Stimulated activated CD8-positive, alpha-beta memory T cell treated with anti-CD3 and anti-CD28 coated beads, Interleukin-7, amount 100 ng/mL, for 48 hours (primary cell): Measurements from ENCODE around the gene CDK17.
"Not testable (repeated sequence)": the region's sequence is repeated elsewhere in the genome, so short reads cannot be mapped to it uniquely, and the experiment has no call there.

Experiments used
- DNase-seq, 2 donors: peaks; one replicate each; pipeline ENCODE4 v3.0.0-alpha.2; 2020; ENCODE audit warnings: low read depth in 1 of 2; ENCODE audit errors: extremely low read depth in 1 of 2

Gene CDK17

DNA sequence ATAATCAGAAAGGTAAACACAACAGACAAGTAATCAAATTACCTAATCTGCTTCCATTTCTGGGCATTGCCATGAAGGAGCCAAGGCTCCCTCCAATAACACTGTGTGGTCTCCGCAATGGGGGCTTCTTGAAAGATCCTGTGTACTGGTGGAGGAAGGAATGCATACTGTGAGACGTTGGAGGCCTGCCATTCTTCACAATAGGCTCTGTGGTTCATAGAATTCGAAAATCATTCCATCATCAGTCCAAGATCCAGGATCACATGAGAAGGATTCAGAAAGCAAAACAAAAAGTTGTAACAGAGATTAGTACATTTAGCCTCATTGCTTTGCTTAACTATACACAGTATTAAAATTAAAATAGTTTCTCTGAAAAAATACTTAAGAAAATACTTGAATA, 76.3 kb downstream of the CDK17 start:
- no peak for DNase-seq

DNA sequence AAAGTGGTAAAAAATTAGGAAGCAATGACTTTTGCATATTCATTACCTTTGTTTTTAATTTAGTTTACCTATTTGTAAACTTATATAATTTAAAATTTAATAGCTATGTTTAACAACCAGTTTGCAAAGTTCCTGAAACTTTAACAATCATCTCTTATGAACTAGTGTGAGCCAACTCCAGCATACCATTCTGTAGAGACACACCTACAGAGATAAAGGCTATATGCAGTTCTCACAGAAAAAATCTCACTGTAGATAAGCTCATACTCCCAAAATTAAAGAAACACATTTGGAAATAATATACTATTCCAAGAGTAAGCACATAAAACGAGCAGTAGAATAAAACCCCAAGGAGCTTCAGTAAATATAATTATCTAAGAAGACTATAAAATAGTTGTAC, 77.5 kb downstream of the CDK17 start:
- no peak for DNase-seq

DNA sequence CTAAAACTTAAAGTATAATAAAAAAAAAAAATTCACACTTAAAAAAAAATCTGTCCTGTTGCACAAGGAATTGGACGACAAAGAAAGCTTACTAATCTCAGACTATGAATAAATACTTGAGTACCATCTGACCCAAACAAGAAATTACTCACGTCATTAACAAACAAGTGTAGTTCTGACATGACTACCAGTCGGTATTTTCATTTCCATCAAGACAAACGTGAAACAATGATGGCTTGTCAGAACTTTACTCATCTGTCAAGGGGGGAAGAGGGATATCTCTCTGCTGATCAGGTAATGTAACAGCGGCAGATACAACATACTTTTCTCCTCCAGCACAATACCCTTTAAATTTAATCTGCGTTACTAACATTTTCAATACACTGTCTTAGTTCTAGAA, 78.3 kb downstream of the CDK17 start:
- DNase-seq: no peak

DNA sequence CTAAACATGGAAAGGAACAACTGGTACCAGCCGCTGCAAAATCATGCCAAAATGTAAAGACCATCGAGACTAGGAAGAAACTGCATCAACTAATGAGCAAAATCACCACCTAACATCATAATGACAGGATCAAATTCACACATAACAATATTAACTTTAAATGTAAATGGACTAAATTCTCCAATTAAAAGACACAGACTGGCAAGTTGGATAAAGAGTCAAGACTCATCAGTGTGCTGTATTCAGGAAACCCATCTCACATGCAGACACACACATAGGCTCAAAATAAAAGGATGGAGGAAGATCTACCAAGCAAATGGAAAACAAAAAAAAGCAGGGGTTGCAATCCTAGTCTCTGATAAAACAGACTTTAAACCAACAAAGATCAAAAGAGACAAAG, 82.4 kb downstream of the CDK17 start:
- not testable (repeated sequence) for DNase-seq

DNA sequence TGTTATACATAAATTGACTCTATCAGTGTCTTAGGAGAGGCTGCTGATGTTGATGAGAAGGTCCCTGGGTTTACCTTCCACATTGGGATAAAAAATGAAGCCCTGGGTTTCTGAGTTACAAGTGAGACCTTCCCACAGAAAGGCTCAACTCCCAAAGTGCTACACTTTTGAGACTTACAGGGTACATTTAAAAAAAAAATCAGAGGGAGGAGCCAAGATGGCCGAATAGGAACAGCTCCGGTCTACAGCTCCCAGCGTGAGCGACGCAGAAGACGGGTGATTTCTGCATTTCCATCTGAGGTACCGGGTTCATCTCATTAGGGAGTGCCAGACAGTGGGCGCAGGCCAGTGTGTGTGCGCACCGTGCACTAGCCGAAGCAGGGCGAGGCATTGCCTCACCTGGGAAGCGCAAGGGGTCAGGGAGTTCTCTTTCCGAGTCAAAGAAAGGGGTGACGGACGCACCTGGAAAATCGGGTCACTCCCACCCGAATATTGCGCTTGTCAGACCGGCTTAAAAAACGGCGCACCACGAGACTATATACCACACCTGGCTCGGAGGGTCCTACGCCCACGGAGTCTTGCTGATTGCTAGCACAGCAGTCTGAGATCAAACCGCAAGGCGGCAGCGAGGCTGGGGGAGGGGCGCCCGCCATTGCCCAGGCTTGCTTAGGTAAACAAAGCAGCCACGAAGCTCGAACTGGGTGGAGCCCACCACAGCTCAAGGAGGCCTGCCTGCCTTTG, 84.3 kb downstream of the CDK17 start:
- DNase-seq: not testable (repeated sequence)

DNA sequence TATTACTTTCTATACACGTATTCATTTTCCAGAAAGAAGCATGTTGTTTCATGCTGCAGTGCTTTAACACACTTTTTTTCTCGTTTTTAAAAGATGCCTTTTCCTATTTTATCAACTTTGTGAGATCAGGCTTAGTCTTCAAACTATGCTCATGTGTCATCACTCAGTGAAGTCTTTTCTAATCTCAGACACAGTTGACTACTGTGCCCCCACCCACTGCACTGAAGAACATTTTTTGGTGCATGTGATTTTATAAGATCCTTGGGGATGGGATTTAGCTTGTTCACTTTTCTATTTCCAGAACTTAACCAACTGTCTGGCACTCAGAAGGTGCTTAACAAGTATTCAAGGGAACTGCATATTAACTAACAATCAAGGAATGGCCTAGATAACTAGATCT, 85.5 kb downstream of the CDK17 start:
- DNase-seq: no peak

DNA sequence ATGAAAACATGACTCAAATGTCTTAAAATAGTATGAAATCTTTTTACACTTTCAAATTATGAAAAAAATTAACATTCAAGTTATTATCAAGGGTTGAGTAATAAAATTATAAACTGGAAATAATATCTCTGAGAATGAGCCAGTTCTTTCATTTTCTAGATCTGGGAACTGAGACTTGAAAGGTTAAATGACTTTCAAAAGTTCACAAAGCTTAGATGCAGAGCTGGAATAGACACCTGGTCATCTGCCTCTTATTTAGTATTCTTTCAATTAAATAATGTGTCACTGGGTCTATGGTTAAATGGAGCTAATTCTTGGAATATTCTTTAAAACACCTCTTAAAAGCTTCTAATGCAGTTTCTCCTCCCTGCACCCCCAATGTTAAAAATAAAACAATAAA, 86.6 kb downstream of the CDK17 start:
- DNase-seq: no peak

DNA sequence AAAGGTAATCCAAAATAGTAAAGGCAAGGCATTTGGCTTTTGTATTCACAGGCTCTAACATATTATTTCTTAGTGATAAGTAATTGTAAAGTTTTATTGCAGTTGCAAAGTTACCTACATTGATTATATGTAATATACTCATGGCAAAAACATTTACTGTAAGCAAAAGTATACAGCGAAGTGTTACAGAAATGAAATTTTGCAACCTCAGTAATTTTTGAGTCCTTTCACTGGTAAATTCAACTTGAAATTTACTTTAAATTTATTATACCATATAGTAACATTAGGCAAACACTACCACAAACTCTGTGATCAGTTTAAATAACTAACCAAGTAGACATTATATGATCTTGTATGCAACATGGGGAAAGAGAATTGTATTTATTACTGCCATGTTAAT, 89.0 kb downstream of the CDK17 start:
- no peak for DNase-seq

DNA sequence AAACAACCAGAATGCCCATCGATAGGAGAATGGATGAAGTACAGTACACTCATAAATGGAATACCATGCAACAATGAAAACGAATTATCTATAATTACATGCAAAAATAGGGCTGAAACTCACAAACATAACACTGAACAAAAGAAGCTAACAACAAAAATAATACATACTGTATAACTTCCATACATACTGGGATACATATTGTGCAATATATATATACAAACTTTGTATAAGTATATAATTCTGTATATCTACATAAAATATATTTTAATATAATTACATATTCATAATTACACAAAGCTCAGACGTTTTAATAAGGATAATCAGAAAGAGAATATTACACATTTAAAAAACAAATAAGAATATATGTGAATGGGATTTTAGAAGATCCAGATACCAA, 90.2 kb downstream of the CDK17 start:
- DNase-seq: no peak

DNA sequence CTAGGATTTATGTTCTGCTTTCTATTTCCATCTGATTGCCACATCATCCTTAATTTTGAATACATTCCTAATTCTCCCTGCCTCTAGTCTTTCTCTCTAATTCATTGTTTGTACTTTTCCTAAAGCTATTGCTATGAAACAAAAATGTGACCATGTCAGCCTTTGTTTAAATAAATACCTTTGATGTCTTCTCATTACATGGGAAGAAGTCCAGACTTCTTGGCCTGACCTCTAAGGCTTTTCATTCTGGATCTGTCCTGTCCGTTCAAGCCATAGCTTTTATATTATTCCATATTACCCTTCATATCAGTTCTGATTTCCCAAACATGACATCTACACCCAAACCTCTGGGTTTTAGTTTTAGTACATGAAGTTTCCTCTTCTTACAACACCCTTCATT, 91.4 kb downstream of the CDK17 start:
- DNase-seq: no peak

DNA sequence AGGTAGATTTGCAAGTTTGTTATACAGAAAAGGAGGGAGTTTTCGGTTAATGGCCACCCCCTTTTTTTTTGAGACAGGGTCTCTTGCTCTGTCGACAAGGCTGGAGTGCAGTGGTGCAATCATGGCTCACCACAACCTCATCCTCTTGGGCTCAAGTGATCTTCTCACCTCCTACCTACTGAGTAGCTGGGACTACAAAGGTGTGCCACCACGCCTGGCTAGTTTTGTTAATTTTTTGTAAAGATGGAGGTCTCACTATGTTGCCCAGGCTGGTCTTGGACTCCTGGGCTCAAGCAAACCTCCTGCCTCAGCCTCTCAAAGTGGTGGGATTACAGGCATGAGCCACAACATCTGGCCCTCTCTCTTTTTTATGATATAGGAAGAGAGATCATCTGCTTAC, 94.6 kb downstream of the CDK17 start:
- DNase-seq: no peak

DNA sequence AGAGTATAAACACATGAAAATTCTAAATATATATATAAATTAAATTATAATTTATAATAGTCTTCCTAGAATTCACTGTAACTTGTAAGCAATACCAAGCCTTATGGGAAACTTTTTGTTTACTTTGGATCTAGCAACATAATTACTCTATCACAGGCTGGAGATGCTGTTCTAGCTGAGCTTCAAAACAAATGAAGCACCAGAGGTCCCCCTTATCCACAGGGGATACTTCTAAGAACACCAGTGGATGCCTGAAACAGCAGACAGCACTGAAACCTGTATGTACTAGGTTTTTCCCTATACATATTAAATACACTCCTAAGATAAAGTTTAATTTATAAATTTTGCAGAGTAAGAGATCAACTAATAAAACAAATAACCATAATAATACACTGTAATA, 96.6 kb downstream of the CDK17 start:
- DNase-seq: no peak

DNA sequence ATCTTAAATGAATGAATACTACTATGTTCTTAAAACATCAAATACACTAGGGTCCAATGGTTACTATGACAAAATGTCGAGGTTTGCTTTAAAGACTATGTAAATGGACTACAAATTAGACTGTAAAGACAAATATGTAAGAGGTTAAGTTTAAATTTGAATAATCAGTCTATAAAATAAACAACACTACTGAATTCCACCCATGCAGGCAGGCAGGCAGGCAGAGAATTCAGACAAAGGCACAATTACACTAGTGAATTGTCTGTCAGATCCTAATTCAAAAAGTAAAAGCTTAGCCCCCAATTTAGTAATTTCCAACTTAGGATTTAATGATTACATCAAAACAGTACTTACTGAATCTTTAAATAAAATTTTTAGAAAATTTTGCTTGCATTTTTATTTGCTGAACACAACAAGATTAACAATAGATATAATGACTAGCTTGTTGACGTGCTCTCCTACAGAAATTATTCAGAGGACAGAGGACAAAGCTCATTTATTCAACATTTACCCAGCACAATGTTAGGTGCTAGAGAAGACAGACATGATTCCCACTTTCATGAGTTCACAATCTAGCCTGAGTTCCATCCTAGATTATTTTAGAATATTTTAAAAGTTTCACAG, 97.4 kb downstream of the CDK17 start:
- DNase-seq: no peak

DNA sequence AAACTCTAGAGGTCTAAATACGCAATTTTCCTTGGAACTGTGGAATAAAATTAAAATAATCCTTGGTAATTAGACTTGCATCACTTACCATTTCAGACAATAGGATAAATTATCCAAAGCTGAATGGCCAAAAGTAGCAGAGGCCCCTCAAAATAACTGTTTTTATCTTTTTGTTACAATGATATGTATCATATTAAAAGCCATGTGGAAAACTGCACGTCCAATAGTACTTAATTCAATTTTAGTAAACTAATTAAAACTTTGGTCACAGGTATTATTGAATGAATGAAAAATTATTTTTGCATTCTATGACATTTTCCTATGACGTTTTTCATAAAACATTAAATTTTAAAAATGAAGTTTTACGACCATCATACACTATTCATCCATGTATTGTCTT, 98.5 kb downstream of the CDK17 start:
- no peak for DNase-seq

DNA sequence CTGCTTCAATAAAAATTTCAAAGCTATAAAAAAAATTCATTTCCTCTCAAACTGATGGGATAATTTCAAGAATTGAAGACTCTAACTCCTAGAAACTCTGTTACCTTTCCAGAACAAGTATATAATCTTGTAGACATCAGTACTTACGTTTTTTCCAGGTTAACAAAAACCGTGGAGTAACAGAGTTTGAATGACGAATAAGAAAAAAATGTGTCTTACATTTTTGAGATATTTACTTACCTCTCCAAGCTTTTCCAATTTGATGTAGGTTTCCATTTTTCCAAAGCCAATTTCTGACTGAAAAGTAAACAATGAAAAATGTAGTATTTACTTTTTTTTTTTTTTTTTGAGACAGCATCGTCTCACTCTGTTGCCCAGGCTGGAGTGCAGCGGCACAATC, 100.2 kb downstream of the CDK17 start:
- no peak for DNase-seq

DNA sequence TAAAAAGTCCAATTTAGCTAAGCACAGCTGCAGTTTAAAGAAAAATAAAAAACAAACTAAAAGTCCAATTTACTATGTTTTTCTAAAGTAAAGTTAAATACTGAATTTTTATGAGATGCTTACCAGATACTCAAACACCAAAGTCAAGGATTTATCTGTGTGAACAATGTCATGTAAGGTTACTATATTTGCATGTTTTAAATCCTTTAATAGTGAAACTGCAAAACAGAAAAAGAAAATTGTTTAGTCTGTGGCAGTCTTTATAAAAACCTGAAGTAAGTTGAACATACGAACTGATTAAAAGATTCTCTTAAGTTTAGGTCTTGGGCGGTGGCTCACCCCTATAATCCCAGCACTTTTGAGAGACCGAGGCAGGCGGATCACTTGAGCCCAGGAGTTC, 102.7 kb downstream of the CDK17 start:
- no peak for DNase-seq

DNA sequence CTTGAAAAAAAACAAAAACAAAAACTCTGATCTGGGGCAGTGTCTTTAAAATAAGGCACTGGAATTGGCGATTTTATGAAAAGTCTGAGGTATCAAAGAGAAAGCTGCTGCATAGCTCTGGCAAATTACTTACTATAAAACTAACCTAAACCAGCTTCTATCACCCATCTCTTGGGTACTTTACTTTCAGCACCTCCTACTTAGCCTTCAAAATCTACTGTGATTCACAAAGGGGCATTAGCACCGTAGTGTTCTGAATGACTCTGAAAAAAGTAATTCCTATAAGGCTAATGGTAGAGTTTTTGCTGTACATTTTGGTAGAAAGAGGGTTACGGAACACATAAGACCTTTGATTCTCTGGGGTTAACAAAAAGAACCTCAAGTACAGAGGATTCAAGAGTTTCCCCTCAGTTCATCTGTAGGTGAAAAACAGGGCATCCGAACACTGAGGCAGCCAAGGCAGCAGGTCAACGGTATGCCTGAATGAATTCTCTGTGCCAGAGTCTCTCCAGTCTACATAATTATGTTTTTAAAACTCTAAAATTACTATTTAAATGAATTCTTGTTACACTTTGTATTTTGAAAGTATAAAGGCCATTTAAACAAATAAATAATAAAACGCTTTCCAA, 104.6 kb downstream of the CDK17 start:
- no peak for DNase-seq

DNA sequence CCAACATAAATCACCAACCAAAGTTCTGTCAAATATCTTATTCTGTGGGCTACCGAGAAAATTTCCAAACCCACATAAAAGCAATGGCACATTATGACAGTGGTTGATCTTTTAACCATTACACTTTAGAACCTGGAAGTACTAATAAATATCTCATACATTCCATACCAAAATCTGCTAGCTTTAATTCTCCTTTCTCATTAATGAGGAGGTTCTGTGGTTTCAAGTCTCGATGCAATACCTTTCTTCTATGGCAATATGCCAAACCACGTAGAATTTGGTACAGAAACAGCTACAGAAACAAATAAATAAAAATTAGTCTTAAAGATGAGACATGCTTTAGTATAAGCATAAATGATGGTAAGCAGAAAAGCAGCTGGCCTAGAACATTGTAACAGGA, 105.4 kb downstream of the CDK17 start:
- no peak for DNase-seq

DNA sequence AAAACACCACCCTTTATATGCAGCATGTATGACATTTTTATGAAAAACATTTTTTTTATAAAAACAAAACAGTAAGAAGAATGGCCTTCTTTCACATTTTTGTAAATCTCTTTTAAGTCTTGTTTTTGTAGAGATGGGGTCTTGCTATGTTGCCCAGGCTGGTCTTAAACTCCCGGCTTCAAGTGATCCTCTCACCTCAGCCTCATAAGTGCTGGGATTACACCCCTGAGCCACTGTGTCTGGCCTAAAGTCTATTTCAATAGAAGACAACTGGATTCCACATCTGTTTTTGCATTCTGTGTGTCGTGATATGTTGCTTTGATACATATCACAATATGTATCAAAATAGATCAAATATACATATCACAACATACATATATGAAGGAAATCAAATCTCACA, 107.1 kb downstream of the CDK17 start:
- DNase-seq: no peak

DNA sequence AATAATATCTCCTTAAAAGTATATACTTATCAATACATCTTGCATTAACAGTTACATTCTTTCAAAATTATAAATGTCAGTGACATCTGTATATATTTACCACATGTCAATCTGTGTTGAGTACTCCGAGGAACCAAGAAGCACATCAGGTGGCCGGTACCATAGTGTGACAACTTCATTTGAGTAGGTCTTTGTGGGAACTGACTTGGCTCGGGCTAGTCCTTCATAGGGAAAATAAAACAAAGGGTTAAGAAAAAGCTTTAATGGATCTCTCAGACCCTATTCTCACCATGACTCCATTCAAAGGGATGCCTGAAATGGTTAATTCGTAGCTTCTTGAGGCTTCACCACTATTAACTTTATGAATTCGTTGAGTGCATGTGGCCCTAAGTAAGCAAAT, 111.2 kb downstream of the CDK17 start:
- no peak for DNase-seq

DNA sequence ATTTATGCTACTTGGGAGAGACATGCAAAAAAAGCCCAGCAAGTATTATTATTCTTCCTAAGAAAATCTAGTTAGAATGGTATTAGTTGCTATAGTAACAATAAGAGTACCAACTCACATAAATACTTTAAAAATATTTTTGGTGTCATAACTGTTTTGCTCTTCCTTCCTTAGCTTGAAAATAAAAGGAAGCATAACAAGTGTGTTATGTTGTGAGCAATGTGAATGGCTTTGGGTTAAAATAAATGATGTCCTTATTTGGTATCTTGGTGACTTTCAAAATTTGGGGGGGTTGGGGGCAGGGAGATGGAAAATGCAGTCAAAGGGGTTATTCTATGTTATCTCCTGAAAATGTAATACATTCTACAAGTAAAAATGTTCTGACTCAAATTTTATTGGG, 115.1 kb downstream of the CDK17 start:
- DNase-seq: no peak

DNA sequence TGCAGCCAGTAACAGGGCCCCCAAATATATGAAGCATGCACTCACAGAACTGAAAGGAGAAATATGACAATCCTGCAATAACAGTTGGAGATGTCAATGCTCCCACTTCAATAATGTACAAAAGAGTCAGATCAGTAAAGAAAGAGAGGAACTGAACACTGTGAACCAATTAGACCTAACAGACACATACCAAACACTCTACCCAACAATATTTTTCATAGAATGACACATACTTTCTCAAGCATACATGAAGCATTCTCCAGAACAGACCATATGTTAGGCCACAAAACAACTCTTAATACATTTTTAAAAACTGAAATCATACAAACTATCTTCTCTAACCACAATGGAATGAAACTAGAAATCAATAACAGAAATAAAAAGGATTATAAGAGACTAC, 125.9 kb downstream of the CDK17 start:
- no peak for DNase-seq
